GM18951 (cell line): ENCODE measurements around the gene SUZ12.
"Not testable (repeated sequence)": the region's sequence is repeated elsewhere in the genome, so short reads cannot be mapped to it uniquely, and the experiment has no call there.

ENCODE experiments used
- POLR2A ChIP-seq: IDR thresholded peaks from 4 replicates; pipeline ENCODE4 v1.6.1; 2011; ENCODE audit warnings: mild to moderate bottlenecking; ENCODE audit not compliant: insufficient read length, insufficient read depth; ENCODE audit errors: extremely low read depth
- in situ Hi-C: fragments of 300-500 bp; cut with MboI; formaldehyde crosslinking; loops from one replicate; pipeline ENCODE4 v1.12.0; 2022; ENCODE audit warnings: low sequenced_read_pairs, mixed read lengths, inconsistent platforms; ENCODE audit not compliant: unreplicated experiment

Gene SUZ12

DNA sequence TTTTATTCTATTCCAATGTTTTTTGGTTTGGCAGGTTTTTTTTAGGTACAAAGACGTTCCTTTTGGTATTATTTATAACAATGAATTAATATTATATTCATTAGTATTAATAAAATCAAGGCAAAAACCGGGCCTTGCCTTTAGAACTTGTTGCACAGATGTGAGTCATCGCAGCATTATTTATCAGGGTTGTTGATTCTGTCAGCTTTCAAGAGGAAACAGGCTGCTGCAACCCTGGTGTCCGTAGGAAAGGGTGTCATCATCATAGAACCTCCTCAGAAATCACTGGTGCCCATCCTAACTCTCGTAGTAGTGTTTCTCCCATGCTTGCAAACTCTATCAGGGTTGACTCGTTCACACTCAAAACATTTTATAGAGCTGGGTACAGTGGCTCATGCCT lies 60.2 kb downstream of the SUZ12 start:
- in situ Hi-C loops: no loop called here
- no peak for TF ChIP-seq POLR2A

DNA sequence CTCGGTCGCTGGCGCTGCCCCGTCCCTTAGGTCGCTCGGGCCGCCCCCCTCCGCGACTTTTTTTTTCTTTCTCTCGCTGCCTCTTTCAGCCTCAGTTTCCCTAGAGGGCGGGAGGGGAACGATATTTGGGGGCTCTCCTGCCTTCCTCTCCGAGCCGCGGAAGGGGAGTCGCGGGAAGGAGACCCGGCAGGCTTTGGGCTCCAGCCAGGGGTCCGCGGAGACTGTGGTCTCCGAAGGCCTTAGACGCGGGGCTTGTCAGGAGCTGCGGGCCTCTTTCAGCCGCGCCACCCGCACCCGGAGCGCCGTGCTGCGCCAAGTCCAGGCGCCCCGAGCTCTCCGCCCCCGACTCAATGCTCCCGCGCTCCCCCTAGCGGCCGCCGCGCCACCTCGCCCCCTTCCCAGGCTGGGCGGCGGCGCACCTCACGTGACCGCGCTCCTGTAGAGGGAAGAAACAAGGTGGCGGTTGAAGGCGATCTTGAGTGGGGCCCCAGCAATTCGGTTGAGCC lies 70.2 kb downstream of the SUZ12 start, which contains the start of gene LRRC37B:
LRRC37B (plus strand) TSS at position 427 of the 506 bp plus-strand sequence. CDS start 14,010 bp downstream, outside the sequence.
- peak; percentile 44 for TF ChIP-seq POLR2A
- in situ Hi-C loops: no loop called here

DNA sequence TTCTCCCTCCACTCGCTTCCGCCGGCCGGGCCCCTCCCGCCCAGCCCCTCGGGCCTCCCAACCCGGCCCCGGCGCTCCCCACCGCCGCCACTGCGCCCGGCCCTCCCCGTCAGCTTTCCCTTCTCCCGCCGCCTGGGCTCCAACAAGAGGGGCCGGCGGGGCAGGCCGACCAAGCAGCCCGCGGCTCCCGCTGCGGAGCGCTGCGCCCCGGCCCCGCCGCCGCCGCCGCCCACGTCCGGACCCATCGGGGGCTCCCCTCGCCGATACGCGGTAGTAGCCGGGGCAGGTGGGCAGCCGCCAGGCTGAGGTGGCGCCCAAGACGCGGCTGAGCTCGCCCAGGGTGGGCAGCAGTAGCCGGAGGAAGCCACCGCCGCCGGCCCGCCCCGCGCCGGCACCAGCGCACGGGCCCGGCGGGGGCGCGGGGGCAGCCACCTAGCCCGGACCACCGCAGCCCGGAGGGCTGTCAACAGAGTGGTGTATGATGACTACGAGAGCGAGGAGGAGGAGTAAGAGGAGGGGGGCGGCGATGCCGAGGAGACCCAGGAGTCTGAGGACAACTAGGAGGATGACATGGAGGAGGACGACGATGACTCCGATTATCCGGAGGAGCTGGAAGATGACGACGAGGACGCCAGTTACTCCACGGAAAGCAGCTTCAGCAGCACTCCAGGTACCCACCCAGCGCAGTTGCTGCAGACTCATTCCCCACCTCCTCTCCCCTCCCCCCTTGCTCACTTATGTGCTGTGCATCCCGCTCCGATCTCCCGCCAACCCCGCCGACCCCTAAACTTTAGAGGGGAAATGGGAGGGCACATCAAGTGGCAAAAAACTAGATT lies 70.9 kb downstream of the SUZ12 start:
- in situ Hi-C loops: no loop called here
- no peak for TF ChIP-seq POLR2A

GRCh38 chr17:32009262-32009542 lies 72.4 kb downstream of the SUZ12 start:
- in situ Hi-C loops: no loop called here
- no peak for TF ChIP-seq POLR2A

GRCh38 chr17:32010114-32010513 lies 73.3 kb downstream of the SUZ12 start:
- in situ Hi-C loops: no loop called here
- no peak for TF ChIP-seq POLR2A

DNA sequence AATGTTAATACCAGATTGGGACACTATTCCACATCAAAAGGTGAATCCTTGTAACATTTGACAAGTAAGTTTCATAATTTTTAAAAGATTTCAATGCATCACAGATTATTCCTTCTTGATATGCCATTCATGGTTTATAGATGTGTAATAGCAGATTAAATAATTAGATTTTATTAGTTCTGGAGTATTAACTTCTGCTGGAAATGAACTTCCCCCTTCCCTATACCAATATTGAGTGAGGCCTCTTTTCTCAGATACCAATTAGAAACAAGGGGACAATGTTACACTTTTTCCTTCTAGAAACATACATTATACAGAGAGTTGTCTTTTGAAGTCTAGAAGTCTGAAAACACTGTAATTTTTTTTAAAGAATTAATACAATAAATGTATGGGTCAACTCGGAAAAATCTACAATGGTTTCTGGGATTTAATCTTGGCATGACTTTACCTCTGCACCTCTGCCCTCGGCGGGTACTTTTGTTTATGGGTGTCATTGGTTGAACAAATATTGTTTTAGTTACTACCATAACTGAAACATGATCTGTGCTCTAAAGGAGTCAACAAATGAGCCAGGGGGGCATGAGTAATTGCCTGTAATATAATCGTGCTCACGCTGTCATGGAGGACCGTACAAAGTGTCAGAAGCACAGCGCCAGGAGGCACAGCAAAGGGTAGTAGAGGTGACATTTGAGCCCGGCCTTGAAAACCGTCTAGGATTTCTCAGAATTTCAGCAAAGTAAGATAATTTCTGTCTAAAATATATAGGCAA lies 78.6 kb downstream of the SUZ12 start:
- no peak for TF ChIP-seq POLR2A
- in situ Hi-C loops: no loop called here

GRCh38 chr17:32016231-32016630 lies 79.4 kb downstream of the SUZ12 start:
- in situ Hi-C loops: no loop called here
- no peak for TF ChIP-seq POLR2A

DNA sequence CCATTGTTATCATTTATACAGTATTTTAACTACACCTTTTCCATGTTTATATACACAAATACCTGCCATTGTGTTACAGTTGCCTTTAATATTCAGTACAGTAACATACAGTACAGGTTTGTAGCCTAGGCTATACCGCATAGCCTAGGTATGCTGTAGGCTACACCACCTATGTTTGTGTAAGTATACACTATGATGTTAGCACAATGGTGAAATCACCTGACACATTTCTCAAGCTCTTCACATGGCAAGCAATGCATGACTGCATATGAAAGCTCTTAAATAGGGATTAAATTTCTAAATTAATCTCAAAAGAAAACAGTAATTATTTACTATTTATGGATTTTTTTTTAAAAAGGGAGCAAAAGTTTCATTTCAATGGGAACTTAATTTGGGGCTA lies 82.4 kb downstream of the SUZ12 start:
- in situ Hi-C loops: no loop called here
- TF ChIP-seq POLR2A: no peak

DNA sequence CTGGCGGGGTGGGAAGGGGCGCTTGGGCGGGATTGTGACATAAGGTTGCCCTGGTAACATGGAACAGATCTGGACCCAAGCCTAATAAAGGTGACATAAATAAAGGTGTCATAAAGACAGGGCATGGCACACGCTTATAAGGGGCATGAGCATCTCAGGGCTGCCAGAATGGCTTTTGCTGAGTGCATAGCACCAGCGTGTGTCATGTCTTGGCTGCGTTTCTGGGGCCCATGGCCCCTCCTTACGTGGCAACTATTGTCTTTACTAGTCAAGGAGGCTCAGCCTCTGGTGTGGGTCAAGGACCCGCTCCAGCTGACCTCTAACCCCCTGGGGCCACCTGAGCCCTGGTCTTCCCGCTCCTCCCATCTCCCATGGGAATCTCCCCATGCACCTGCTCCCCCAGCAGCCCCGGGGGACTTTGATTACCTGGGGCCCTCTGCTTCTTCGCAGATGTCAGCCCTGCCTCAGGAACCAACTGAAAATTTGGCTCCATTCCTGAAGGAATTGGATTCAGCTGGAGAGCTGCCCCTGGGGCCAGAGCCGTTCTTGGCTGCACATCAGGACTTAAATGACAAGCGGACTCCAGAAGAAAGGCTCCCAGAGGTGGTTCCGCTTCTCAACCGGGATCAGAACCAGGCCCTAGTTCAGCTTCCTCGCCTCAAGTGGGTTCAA lies 84.3 kb downstream of the SUZ12 start:
- TF ChIP-seq POLR2A: no peak
- in situ Hi-C loops: loop anchor here (10.0 kb wide), 1 partner anchor 976 kb away; no protein-coding TSS in a partner anchor

DNA sequence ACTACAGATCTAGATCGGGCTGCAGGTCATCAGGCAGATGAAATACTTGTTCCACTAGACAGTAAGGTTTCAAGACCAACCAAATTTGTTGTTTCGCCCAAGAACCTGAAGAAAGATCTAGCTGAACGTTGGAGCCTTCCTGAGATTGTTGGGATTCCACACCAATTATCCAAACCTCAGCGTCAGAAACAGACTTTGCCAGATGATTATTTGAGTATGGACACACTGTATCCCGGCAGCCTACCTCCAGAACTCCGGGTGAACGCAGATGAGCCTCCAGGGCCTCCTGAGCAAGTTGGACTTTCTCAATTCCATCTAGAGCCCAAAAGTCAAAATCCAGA lies 84.8 kb downstream of the SUZ12 start:
- in situ Hi-C loops: loop anchor here (10.0 kb wide), 1 partner anchor 977 kb away; no protein-coding TSS in a partner anchor
- TF ChIP-seq POLR2A: no peak

DNA sequence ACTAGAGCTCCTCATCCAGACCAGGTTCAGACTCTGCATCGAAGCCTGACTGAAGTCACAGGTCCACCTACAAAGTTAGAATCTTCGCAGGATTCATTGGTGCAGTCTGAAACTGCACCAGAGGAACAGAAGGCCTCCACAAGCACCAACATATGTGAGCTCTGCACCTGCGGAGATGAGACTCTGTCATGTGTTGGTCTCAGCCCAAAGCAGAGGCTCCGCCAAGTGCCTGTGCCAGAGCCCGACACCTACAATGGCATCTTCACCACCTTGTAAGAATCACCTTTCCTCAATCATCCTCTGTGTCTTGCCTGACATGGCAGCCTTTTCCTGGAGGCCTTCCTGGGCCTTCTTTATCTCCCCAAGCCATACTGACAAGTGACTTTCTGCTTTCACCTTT lies 85.7 kb downstream of the SUZ12 start:
- in situ Hi-C loops: loop anchor here (10.0 kb wide), 1 partner anchor 978 kb away; no protein-coding TSS in a partner anchor

DNA sequence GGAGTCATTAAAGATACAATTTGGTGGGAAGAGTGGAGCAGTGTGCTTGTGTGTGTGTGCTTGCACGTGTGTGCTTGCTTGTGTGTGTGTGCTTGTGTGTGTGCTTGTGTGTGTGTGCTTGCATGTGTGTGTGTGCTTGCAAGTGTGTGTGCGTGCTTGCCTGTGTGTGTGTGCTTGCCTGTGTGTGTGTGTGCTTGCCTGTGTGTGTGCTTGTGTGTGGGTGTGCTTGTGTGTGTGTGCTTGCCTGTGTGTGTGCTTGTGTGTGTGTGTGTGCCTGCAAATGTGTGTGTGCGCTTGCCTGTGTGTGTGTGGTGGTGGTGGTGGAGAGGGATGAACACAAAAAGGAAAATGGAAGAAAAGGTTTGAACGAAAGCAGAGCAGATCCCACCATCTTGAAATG lies 90.5 kb downstream of the SUZ12 start:
- in situ Hi-C loops: loop anchor here (10.0 kb wide), 1 partner anchor 982 kb away; no protein-coding TSS in a partner anchor

DNA sequence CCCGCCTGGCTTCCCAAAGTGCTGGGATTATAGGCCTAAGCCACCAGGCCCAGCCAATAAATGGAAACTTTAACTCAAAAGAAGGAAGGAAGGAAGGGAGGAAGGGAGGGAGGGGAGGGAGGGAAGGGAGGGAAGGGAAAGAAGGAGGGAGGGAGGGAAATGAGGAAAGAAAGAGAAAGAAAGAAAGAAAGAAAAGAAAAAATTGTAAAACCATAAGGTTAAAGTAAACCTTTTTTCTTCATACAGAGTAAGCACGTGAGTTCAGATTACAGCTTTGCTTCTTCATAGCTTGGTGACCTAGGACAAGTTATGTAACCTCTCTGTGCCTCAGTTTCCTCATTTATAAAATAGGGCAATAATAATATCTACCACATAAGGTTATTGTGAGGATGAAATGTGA lies 96.4 kb downstream of the SUZ12 start:
- in situ Hi-C loops: no loop called here
- TF ChIP-seq POLR2A: no peak

DNA sequence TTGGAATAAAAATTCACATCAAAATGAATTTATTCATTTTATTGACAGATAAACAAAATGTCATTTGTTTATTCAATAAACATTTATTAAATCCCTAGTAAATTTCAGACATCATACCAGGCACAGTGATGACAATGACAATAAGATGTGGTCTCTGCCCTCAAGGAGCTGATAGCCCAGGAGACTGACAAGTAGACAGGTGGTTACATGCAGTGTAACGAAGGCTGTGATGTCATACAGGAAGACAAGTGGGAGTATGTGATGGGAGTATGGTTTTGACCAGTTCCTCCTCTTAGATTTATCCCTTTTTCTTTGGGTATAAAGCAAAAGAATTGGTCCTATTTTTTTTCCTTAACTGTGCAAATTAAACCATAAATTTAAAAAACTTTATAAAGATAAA lies 97.0 kb downstream of the SUZ12 start:
- in situ Hi-C loops: not testable (repeated sequence)

GRCh38 chr17:32040246-32040645 lies 103.4 kb downstream of the SUZ12 start:
- in situ Hi-C loops: not testable (repeated sequence)

DNA sequence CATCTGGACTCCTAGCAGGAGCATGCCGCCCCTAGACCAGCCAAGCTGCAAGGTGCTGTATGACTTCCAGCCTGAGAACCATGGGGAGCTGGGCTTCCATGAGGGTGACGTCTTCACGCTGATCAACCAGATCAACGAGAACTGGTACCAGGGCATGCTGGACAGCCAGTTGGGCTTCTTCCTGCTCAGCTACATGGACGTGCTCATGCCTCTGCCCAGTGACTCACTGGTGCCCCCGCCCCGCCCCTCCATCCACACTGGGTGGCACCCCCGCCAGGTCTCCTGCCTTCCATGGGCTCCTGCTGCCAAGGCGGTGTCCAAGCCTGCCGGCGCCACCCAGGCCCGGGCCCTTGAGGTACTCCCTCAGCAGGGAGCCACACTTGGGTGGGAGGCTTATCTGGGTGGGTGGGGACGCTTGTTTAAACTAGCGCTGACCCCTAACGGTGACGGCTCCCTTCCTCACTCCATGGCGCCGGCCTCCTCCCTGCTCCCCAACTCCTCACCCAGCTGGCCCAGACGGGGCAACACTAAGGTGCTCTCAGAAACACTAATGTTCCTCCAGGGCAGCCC lies 104.6 kb downstream of the SUZ12 start:
- in situ Hi-C loops: not testable (repeated sequence)

GRCh38 chr17:32042266-32042665 lies 105.5 kb downstream of the SUZ12 start:
- in situ Hi-C loops: not testable (repeated sequence)

GRCh38 chr17:32045611-32046010 lies 108.8 kb downstream of the SUZ12 start:
- in situ Hi-C loops: not testable (repeated sequence)
